RWPE1 (cell line): ENCODE measurements around the gene WSB1.

ENCODE experiments used
- CTCF ChIA-PET: fragments of 350-600 bp; sonication (Branson Sonifier 250); formaldehyde crosslinking; extraction: SDS; loops from one replicate; lab custom pipeline; 2021; lab: Yijun Ruan, JAX
- POLR2A ChIA-PET: fragments of 400-600 bp; formaldehyde crosslinking; extraction: SDS; loops from one replicate; lab custom pipeline; 2020; ENCODE audit warnings: antibody characterized with exemption; ENCODE audit not compliant: low non-redundant PET; lab: Yijun Ruan, JAX
- DNase-seq: peaks from one replicate; pipeline ENCODE4 v3.0.0; 2012; ENCODE audit warnings: low spot score
- H3K27ac ChIP-seq: fragments of 450-650 bp; 2 replicates; pipeline ENCODE4 v1.5.1; 2017
- TF ChIP-seq, protein P1 (sequence below): fragments of 450-650 bp; conservative IDR thresholded peaks from 2 replicates; pipeline ENCODE4 v1.5.1; 2017; ENCODE audit warnings: low read depth, mild to moderate bottlenecking

The WSB1 gene

DNA sequence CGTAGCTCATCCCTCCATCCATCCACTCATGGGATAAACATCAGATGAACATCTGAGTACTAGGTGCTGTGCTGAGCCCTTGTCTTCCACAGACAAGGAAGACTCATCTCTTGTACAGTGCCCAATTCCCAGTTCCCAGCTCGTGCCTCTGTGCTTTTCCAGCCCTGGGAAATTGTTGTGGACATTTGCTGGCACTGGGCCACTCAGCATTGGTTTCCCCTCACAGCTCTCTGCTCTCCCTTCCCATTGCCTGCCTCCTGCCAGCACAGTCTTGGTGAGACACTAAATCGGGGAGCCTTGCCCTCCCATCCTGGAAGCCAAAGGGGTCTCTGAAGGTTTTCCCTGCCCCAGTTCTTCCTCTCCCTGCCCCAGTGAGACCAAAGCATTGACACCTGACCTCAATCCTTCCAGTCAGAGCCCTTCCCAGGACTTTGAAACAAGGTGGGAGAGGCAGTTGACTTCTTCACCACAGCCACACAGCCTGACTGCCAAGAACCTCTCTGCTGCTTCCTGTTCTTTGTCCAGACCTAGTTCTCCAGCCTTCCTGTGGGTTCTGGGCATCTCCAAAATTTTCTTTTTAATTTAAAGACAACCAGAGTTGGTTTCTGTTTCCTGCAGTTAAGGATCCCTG is 50.2 kb downstream of the WSB1 start:
- CTCF ChIA-PET, result interaction anchor here (0.7 kb wide), 2 partner anchors 24 to 252 kb away, joined by 3 to 5 read pairs; no protein-coding TSS in a partner anchor
- no peak for DNase-seq
- H3K27ac ChIP-seq, result no peak overlapping the region
- TF ChIP-seq, protein P1, sequence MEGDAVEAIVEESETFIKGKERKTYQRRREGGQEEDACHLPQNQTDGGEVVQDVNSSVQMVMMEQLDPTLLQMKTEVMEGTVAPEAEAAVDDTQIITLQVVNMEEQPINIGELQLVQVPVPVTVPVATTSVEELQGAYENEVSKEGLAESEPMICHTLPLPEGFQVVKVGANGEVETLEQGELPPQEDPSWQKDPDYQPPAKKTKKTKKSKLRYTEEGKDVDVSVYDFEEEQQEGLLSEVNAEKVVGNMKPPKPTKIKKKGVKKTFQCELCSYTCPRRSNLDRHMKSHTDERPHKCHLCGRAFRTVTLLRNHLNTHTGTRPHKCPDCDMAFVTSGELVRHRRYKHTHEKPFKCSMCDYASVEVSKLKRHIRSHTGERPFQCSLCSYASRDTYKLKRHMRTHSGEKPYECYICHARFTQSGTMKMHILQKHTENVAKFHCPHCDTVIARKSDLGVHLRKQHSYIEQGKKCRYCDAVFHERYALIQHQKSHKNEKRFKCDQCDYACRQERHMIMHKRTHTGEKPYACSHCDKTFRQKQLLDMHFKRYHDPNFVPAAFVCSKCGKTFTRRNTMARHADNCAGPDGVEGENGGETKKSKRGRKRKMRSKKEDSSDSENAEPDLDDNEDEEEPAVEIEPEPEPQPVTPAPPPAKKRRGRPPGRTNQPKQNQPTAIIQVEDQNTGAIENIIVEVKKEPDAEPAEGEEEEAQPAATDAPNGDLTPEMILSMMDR, result no peak
- POLR2A ChIA-PET, result no interaction called here

GRCh38 chr17:27345141-27345904 is 51.4 kb downstream of the WSB1 start:
- TF ChIP-seq, protein P1, result no peak
- no peak for DNase-seq
- CTCF ChIA-PET, result interaction anchor here (0.5 to 1.1 kb wide), 3 partner anchors 12 to 238 kb away, joined by 3 read pairs; no protein-coding TSS in a partner anchor
- no peak overlapping the region for H3K27ac ChIP-seq
- POLR2A ChIA-PET, result no interaction called here

DNA sequence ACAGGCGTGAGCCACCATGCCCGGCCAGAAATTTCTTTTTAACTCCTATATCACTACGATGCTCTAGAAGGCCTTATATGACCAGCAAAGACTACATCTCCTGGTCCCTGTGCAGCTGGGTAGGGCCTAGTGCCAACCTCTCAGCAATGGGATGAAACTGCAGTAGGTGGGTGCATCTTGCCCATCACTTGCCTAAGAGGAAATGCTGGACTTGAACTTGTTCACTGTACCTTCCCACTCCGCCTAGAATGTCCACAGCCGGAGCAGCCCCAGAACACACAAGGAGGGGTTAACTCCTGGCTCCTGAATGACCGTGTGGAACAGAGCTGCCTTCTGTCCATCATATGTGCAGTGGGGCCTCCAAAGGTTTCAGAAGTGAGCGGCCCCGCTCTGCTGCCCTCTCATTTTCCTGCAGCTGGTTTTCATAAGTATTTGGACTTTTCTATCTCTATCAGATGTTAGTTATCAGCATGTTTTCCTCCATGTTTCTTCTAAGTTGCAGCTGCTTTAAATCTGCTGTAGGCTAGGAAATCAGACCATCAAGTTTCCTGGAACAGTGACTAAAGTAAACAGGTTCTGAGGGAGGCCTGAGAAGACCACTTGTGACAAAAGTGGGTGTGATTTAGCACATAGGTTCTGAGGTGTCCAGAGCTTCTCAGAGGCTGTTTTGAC is 52.5 kb downstream of the WSB1 start:
- CTCF ChIA-PET, result interaction anchor here (0.6 to 1.1 kb wide), 2 partner anchors 13 to 44 kb away, joined by 3 to 7 read pairs; no protein-coding TSS in a partner anchor
- TF ChIP-seq, protein P1, result no peak
- no peak for DNase-seq
- POLR2A ChIA-PET, result no interaction called here
- H3K27ac ChIP-seq, result no peak overlapping the region

GRCh38 chr17:27348196-27348595 is 54.3 kb downstream of the WSB1 start:
- DNase-seq, result no peak
- POLR2A ChIA-PET, result no interaction called here
- H3K27ac ChIP-seq, result no peak overlapping the region
- CTCF ChIA-PET, result interaction anchor here (0.6 kb wide), 2 partner anchors 104 to 280 kb away, joined by 3 read pairs; no protein-coding TSS in a partner anchor
- TF ChIP-seq, protein P1, result no peak

DNA sequence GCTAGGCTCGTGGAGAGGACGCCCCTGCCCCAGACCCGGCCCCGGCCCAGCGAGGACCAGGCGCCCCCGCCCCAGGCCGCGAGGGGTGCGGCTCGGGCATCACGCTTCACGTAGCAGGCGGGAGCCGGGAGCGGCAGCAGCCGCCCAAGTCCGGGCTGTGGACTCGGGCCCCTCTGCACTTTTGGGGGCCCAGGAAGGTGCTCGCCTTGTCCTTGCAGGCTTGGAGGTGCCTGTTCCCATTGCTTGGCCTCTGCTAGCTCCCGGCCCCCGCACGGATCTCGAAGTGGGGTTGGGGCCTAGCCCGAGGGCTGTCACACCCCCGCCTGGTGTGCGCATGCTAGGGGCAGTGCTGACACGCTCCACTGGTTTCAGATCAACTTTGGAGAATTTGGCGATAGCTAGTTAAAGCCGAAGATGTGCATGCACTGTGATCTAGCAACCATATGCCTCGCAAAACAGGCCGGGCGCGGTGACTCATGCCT is 55.7 kb downstream of the WSB1 start:
- CTCF ChIA-PET, result interaction anchor here (1.3 kb wide), 1 partner anchor 81 kb away, joined by 3 read pairs; no protein-coding TSS in a partner anchor
- POLR2A ChIA-PET, result no interaction called here
- H3K27ac ChIP-seq, result peak overlapping the region; percentile 33
- no peak for DNase-seq
- TF ChIP-seq, protein P1, result no peak

GRCh38 chr17:27351759-27352158 is 57.8 kb downstream of the WSB1 start:
- POLR2A ChIA-PET, result no interaction called here
- H3K27ac ChIP-seq, result no peak overlapping the region
- TF ChIP-seq, protein P1, result no peak

More at GRCh38 chr17:27351759-27352158, 57.8 kb downstream of the WSB1 start:
- CTCF ChIA-PET, result interaction anchor here (0.6 kb wide), 1 partner anchor 175 kb away, joined by 4 read pairs; no protein-coding TSS in a partner anchor
- DNase-seq, result no peak
